ENCODE results near the gene CES3. TPM values are rescaled to one million over a fixed set of nuclear protein-coding genes. Genes with fewer than 3 reads are reported as not detected.

Gene CES3
- total RNA-seq, 2 experiments from 2014 or later = 2.1 to 2.9 TPM

GRCh38 chr16:66919569-66920298, 41.3 kb upstream of the CES3 start:
- Mint-ChIP-seq H3K9me3 (no peaks in the 10 kb centered on the region), H3K27ac (no peak overlapping the region), H3K27me3 (peaks cover 20% of the 10 kb centered on the region), H3K36me3 (ENCODE audit: low read depth) (no peaks in the 10 kb centered on the region), H3K4me1 (ENCODE audit: low read depth) (no peaks in the 10 kb centered on the region), H3K4me3 (no peak overlapping the region)
- TF ChIP-seq, protein P1, sequence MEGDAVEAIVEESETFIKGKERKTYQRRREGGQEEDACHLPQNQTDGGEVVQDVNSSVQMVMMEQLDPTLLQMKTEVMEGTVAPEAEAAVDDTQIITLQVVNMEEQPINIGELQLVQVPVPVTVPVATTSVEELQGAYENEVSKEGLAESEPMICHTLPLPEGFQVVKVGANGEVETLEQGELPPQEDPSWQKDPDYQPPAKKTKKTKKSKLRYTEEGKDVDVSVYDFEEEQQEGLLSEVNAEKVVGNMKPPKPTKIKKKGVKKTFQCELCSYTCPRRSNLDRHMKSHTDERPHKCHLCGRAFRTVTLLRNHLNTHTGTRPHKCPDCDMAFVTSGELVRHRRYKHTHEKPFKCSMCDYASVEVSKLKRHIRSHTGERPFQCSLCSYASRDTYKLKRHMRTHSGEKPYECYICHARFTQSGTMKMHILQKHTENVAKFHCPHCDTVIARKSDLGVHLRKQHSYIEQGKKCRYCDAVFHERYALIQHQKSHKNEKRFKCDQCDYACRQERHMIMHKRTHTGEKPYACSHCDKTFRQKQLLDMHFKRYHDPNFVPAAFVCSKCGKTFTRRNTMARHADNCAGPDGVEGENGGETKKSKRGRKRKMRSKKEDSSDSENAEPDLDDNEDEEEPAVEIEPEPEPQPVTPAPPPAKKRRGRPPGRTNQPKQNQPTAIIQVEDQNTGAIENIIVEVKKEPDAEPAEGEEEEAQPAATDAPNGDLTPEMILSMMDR (IDR thresholded peaks at IDR 0.05) = no peak
- intact Hi-C loops (cut with micrococcal nuclease) = no loop called here
- POLR2A ChIA-PET = interaction anchor here (0.8 to 1.5 kb wide), 3 partner anchors 14 to 183 kb away, joined by 3 read pairs; no protein-coding TSS in a partner anchor
- DNase-seq (no peak), ATAC-seq (no peak)
- CTCF ChIA-PET = interaction anchor here (0.7 to 2.8 kb wide), 6 partner anchors 8 to 89 kb away, joined by 3 to 11 read pairs (median 4); partner anchors contain the start of gene NAE1

DNA sequence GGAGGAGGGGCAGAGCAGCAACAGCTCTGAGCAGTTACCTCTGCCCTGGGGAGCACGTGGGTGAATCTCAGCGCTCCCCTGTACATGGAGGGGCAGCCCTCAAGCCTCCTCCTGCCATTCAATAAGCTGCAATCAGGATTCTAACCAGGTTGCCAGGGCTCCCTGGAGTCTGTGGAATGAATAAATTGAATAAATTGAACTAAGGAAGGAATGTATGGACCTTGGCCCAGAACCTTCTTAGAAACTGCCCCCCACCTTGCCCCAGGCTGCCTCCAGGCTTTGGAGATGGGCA, 40.8 kb upstream of the CES3 start:
- Mint-ChIP-seq H3K27ac (no peak overlapping the region), H3K36me3 (ENCODE audit: low read depth) (no peaks in the 10 kb centered on the region), H3K27me3 (peaks cover 21% of the 10 kb centered on the region), H3K9me3 (no peaks in the 10 kb centered on the region), H3K4me1 (ENCODE audit: low read depth) (peaks cover under 1% of the 10 kb centered on the region), H3K4me3 (no peak overlapping the region)
- intact Hi-C loops (cut with micrococcal nuclease) = no loop called here
- ChIA-PET CTCF (interaction anchor here (1.0 to 2.8 kb wide), 3 partner anchors 9 to 90 kb away, joined by 3 to 11 read pairs (median 6); partner anchors contain the start of gene NAE1), POLR2A (interaction anchor here (0.8 to 1.5 kb wide), 3 partner anchors 13 to 182 kb away, joined by 3 read pairs; no protein-coding TSS in a partner anchor)
- no peak for DNase-seq
- TF ChIP-seq, protein P1 (IDR thresholded peaks at IDR 0.05) = no peak
- no peak for ATAC-seq

GRCh38 chr16:66920924-66921680, 40.0 kb upstream of the CES3 start:
- Mint-ChIP-seq H3K9me3 (no peaks in the 10 kb centered on the region), H3K4me1 (ENCODE audit: low read depth) (peaks cover 8% of the 10 kb centered on the region), H3K27me3 (peaks cover 29% of the 10 kb centered on the region), H3K27ac (no peak overlapping the region), H3K4me3 (no peak overlapping the region), H3K36me3 (ENCODE audit: low read depth) (no peaks in the 10 kb centered on the region)
- TF ChIP-seq, protein P1 (IDR thresholded peaks at IDR 0.05) = no peak
- intact Hi-C loops (cut with micrococcal nuclease) = no loop called here
- ATAC-seq (no peak), DNase-seq (no peak)
- ChIA-PET CTCF (interaction anchor here (1.9 kb wide), 1 partner anchor 90 kb away, joined by 6 read pairs; the partner anchor contains the start of gene NAE1), POLR2A (interaction anchor here (1.3 to 1.6 kb wide), 2 partner anchors 12 to 17 kb away, joined by 3 to 5 read pairs; no protein-coding TSS in a partner anchor)

GRCh38 chr16:66921729-66922450, 39.2 kb upstream of the CES3 start:
- intact Hi-C loops (cut with micrococcal nuclease) = no loop called here
- H3K4me1 Mint-ChIP-seq (ENCODE audit: low read depth) = peaks cover 8% of the 10 kb centered on the region
- H3K9me3 Mint-ChIP-seq = no peaks in the 10 kb centered on the region
- DNase-seq (no peak), ATAC-seq (no peak)
- TF ChIP-seq, protein P1 (IDR thresholded peaks at IDR 0.05) = no peak
- no peak overlapping the region for H3K27ac Mint-ChIP-seq
- POLR2A ChIA-PET = interaction anchor here (1.3 to 1.6 kb wide), 2 partner anchors 12 to 18 kb away, joined by 3 to 5 read pairs; no protein-coding TSS in a partner anchor
- CTCF ChIA-PET = interaction anchor here (1.1 to 7.6 kb wide), 2 partner anchors 27 to 53 kb away, joined by 3 to 54 read pairs; no protein-coding TSS in a partner anchor
- H3K27me3 Mint-ChIP-seq = peaks cover 35% of the 10 kb centered on the region
- no peak overlapping the region for H3K4me3 Mint-ChIP-seq
- no peaks in the 10 kb centered on the region for H3K36me3 Mint-ChIP-seq (ENCODE audit: low read depth)

All from activated CD8-positive, alpha-beta T cell treated with anti-CD3 and anti-CD28 coated beads for 36 hours (primary cell).